HEK293 (cell line): ENCODE data around the gene SETD1A.

Source experiments
- GLIS2 ChIP-seq: fragments of 450-650 bp; formaldehyde crosslinking; IDR thresholded peaks from 2 replicates; pipeline ENCODE4 v1.5.1; 2016; ENCODE audit warnings: missing biosample characterization, missing genetic modification characterization
- KLF1 ChIP-seq: fragments of 450-650 bp; formaldehyde crosslinking; IDR thresholded peaks from 2 replicates; pipeline ENCODE4 v1.5.1; 2016; ENCODE audit warnings: missing biosample characterization, missing genetic modification characterization
- KLF7 ChIP-seq: fragments of 450-650 bp; formaldehyde crosslinking; IDR thresholded peaks from 2 replicates; pipeline ENCODE4 v1.5.1; 2016; ENCODE audit warnings: missing biosample characterization, missing genetic modification characterization, borderline replicate concordance
- SP2 ChIP-seq: fragments of 450-650 bp; formaldehyde crosslinking; IDR thresholded peaks from 2 replicates; pipeline ENCODE4 v1.5.1; 2016; ENCODE audit warnings: missing biosample characterization, missing genetic modification characterization
- SP3 ChIP-seq: fragments of 450-650 bp; formaldehyde crosslinking; IDR thresholded peaks from 2 replicates; pipeline ENCODE4 v1.5.1; 2016; ENCODE audit warnings: missing biosample characterization, missing genetic modification characterization
- TCF7L2 ChIP-seq: IDR thresholded peaks from 2 replicates; pipeline ENCODE4 v1.6.1; 2011; ENCODE audit warnings: low read depth, mild to moderate bottlenecking, inconsistent platforms, low read length, moderate library complexity, borderline replicate concordance
- YY1 ChIP-seq: fragments of 450-650 bp; formaldehyde crosslinking; IDR thresholded peaks from 2 replicates; pipeline ENCODE4 v1.5.1; 2018; ENCODE audit warnings: missing biosample characterization, missing genetic modification characterization
- ZBTB17 ChIP-seq: fragments of 450-650 bp; formaldehyde crosslinking; IDR thresholded peaks from 2 replicates; pipeline ENCODE4 v1.5.1; 2016; ENCODE audit warnings: missing biosample characterization, missing genetic modification characterization
- ZBTB21 ChIP-seq: fragments of 450-650 bp; formaldehyde crosslinking; IDR thresholded peaks from 2 replicates; pipeline ENCODE4 v1.5.1; 2017; ENCODE audit warnings: missing biosample characterization, missing genetic modification characterization
- ZBTB7A ChIP-seq: fragments of 450-650 bp; formaldehyde crosslinking; IDR thresholded peaks from 2 replicates; pipeline ENCODE4 v1.5.1; 2016; ENCODE audit warnings: low read depth, missing biosample characterization, missing genetic modification characterization
- ZFHX2 ChIP-seq: fragments of 450-650 bp; formaldehyde crosslinking; conservative IDR thresholded peaks from 2 replicates; pipeline ENCODE4 v1.5.1; 2016; ENCODE audit warnings: missing biosample characterization, missing genetic modification characterization
- ZFP69B ChIP-seq: fragments of 450-650 bp; formaldehyde crosslinking; IDR thresholded peaks from 2 replicates; pipeline ENCODE4 v1.5.1; 2016; ENCODE audit warnings: missing biosample characterization, missing genetic modification characterization
- ZNF133 ChIP-seq: fragments of 450-650 bp; formaldehyde crosslinking; IDR thresholded peaks from 2 replicates; pipeline ENCODE4 v1.5.1; 2016; ENCODE audit warnings: missing biosample characterization, missing genetic modification characterization
- ZNF24 ChIP-seq: fragments of 450-650 bp; formaldehyde crosslinking; IDR thresholded peaks from 2 replicates; pipeline ENCODE4 v1.5.1; 2016; ENCODE audit warnings: missing biosample characterization, missing genetic modification characterization
- ZNF341 ChIP-seq: fragments of 450-650 bp; formaldehyde crosslinking; IDR thresholded peaks from 2 replicates; pipeline ENCODE4; 2016; ENCODE audit warnings: low read depth, missing biosample characterization, missing genetic modification characterization
- ZNF350 ChIP-seq: fragments of 450-650 bp; formaldehyde crosslinking; IDR thresholded peaks from 2 replicates; pipeline ENCODE4 v1.5.0; 2017; ENCODE audit warnings: missing biosample characterization, mild to moderate bottlenecking, missing genetic modification characterization
- ZNF501 ChIP-seq: fragments of 450-650 bp; formaldehyde crosslinking; IDR thresholded peaks from 2 replicates; pipeline ENCODE4 v1.5.1; 2016; ENCODE audit warnings: missing biosample characterization, missing genetic modification characterization
- ZNF600 ChIP-seq: fragments of 450-650 bp; formaldehyde crosslinking; IDR thresholded peaks from 2 replicates; pipeline ENCODE4 v1.5.1; 2016; ENCODE audit warnings: missing biosample characterization, missing genetic modification characterization
- ZNF629 ChIP-seq: fragments of 450-650 bp; formaldehyde crosslinking; IDR thresholded peaks from 2 replicates; pipeline ENCODE4 v1.5.1; 2017; ENCODE audit warnings: missing biosample characterization, missing genetic modification characterization
- ZNF76 ChIP-seq: fragments of 450-650 bp; formaldehyde crosslinking; IDR thresholded peaks from 2 replicates; pipeline ENCODE4; 2016; ENCODE audit warnings: low read depth, missing biosample characterization, missing genetic modification characterization, borderline replicate concordance
- ZNF792 ChIP-seq: fragments of 450-650 bp; formaldehyde crosslinking; IDR thresholded peaks from 2 replicates; pipeline ENCODE4 v1.5.1; 2016; ENCODE audit warnings: missing biosample characterization, missing genetic modification characterization
- ZNF830 ChIP-seq: fragments of 450-650 bp; IDR thresholded peaks from 2 replicates; pipeline ENCODE4 v1.5.0; 2018; ENCODE audit warnings: missing biosample characterization, missing genetic modification characterization, low read depth, mild to moderate bottlenecking, moderate library complexity
- ZXDB ChIP-seq: fragments of 450-650 bp; formaldehyde crosslinking; IDR thresholded peaks from 2 replicates; pipeline ENCODE4 v1.5.1; 2016; ENCODE audit warnings: missing biosample characterization, missing genetic modification characterization
- TF ChIP-seq, protein P1 (sequence below): IDR thresholded peaks from 2 replicates; pipeline ENCODE4 v1.6.1; 2011; ENCODE audit warnings: mild to moderate bottlenecking, low read depth, low read length, borderline replicate concordance
- TF ChIP-seq, protein P2 (sequence below): fragments of 450-650 bp; formaldehyde crosslinking; IDR thresholded peaks from 2 replicates; pipeline ENCODE4 v1.5.1; 2017; ENCODE audit warnings: missing biosample characterization, missing genetic modification characterization
- TF ChIP-seq, protein P3 (sequence below): fragments of 450-650 bp; formaldehyde crosslinking; conservative IDR thresholded peaks from 2 replicates; pipeline ENCODE4 v1.5.1; 2016; ENCODE audit warnings: low read depth, missing biosample characterization, missing genetic modification characterization
- TF ChIP-seq, protein P4 (sequence below): fragments of 450-650 bp; formaldehyde crosslinking; optimal IDR thresholded peaks from 2 replicates; pipeline ENCODE3; 2016; ENCODE audit warnings: missing biosample characterization, mild to moderate bottlenecking, missing genetic modification characterization
- TF ChIP-seq, protein P5 (sequence below): fragments of 450-650 bp; formaldehyde crosslinking; IDR thresholded peaks from 2 replicates; pipeline ENCODE4 v1.5.1; 2016; ENCODE audit warnings: missing biosample characterization, missing genetic modification characterization
- TF ChIP-seq, protein P6 (sequence below): fragments of 450-650 bp; formaldehyde crosslinking; IDR thresholded peaks from 2 replicates; pipeline ENCODE4 v1.5.1; 2017; ENCODE audit warnings: missing biosample characterization, missing genetic modification characterization

SETD1A gene

DNA sequence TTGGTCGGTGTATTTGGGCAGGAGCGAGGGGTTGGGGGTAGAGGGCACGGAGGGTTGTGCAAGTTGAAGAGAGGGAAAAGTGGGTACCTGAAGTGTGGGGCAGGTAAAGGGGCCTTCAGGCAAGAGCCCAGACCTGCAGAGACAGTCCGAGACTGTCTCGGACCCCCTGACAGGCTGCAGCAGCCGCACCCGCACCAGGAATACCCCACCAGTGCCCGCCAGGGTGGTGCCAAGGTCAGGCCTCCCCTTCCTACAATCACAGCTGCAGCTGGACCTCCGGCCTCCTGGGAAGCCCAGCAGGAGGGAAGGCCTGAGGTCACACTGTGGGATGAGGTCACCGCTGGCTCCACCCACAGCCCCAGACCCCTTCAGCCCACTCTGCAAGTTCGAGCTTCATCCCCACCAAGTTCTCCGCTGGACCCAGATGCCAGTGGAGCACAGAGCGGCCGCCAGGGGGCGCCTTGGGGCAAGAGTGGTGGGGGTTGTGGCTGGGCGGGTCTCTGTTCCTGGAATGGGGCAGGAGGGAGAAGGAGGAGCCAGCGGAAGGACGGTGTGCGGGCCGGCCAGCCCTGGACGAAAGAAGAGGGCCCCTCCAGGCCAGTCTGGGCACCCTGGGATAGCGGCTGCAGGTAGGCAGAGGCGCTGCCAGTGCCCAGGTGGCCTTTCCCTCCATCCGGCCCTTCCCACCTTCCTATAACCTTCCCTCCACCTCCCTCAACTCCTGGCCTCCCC, 27.3 kb downstream of the SETD1A start, which contains the start of gene HSD3B7 (continued):
- TF ChIP-seq, protein P1, sequence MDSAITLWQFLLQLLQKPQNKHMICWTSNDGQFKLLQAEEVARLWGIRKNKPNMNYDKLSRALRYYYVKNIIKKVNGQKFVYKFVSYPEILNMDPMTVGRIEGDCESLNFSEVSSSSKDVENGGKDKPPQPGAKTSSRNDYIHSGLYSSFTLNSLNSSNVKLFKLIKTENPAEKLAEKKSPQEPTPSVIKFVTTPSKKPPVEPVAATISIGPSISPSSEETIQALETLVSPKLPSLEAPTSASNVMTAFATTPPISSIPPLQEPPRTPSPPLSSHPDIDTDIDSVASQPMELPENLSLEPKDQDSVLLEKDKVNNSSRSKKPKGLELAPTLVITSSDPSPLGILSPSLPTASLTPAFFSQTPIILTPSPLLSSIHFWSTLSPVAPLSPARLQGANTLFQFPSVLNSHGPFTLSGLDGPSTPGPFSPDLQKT: no peak
- peak; percentile 49; the same call in 1 of the 2 replicates for TF ChIP-seq ZNF341 (tag by site-specific recombination)
- TF ChIP-seq, protein P2, sequence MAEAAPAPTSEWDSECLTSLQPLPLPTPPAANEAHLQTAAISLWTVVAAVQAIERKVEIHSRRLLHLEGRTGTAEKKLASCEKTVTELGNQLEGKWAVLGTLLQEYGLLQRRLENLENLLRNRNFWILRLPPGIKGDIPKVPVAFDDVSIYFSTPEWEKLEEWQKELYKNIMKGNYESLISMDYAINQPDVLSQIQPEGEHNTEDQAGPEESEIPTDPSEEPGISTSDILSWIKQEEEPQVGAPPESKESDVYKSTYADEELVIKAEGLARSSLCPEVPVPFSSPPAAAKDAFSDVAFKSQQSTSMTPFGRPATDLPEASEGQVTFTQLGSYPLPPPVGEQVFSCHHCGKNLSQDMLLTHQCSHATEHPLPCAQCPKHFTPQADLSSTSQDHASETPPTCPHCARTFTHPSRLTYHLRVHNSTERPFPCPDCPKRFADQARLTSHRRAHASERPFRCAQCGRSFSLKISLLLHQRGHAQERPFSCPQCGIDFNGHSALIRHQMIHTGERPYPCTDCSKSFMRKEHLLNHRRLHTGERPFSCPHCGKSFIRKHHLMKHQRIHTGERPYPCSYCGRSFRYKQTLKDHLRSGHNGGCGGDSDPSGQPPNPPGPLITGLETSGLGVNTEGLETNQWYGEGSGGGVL (tag by site-specific recombination): peak; percentile 21; the same call in 1 of the 2 replicates
- peak; percentile 69 for TF ChIP-seq GLIS2 (tag by site-specific recombination)
- peak; percentile 21; the same call in 1 of the 2 replicates for TF ChIP-seq ZBTB7A (tag by site-specific recombination)
- no peak for TF ChIP-seq ZNF830 (tag by site-specific recombination)
- 0 out of 2 replicates have a peak, but pooled peaks have one; percentile 38 for TF ChIP-seq ZXDB (tag by site-specific recombination)
- TF ChIP-seq, protein P3, sequence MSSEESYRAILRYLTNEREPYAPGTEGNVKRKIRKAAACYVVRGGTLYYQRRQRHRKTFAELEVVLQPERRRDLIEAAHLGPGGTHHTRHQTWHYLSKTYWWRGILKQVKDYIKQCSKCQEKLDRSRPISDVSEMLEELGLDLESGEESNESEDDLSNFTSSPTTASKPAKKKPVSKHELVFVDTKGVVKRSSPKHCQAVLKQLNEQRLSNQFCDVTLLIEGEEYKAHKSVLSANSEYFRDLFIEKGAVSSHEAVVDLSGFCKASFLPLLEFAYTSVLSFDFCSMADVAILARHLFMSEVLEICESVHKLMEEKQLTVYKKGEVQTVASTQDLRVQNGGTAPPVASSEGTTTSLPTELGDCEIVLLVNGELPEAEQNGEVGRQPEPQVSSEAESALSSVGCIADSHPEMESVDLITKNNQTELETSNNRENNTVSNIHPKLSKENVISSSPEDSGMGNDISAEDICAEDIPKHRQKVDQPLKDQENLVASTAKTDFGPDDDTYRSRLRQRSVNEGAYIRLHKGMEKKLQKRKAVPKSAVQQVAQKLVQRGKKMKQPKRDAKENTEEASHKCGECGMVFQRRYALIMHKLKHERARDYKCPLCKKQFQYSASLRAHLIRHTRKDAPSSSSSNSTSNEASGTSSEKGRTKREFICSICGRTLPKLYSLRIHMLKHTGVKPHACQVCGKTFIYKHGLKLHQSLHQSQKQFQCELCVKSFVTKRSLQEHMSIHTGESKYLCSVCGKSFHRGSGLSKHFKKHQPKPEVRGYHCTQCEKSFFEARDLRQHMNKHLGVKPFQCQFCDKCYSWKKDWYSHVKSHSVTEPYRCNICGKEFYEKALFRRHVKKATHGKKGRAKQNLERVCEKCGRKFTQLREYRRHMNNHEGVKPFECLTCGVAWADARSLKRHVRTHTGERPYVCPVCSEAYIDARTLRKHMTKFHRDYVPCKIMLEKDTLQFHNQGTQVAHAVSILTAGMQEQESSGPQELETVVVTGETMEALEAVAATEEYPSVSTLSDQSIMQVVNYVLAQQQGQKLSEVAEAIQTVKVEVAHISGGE (tag by site-specific recombination): no peak
- no peak for TF ChIP-seq YY1 (tag by site-specific recombination)
- TF ChIP-seq, protein P4, sequence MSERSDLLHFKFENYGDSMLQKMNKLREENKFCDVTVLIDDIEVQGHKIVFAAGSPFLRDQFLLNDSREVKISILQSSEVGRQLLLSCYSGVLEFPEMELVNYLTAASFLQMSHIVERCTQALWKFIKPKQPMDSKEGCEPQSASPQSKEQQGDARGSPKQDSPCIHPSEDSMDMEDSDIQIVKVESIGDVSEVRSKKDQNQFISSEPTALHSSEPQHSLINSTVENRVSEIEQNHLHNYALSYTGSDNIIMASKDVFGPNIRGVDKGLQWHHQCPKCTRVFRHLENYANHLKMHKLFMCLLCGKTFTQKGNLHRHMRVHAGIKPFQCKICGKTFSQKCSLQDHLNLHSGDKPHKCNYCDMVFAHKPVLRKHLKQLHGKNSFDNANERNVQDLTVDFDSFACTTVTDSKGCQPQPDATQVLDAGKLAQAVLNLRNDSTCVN (tag by site-specific recombination): peak; percentile 17
- peak; percentile 69; the same call in 1 of the 2 replicates for TF ChIP-seq KLF7
- peak; percentile 9; the same call in 1 of the 2 replicates for TF ChIP-seq ZNF600 (tag by site-specific recombination)
- TF ChIP-seq, protein P5, sequence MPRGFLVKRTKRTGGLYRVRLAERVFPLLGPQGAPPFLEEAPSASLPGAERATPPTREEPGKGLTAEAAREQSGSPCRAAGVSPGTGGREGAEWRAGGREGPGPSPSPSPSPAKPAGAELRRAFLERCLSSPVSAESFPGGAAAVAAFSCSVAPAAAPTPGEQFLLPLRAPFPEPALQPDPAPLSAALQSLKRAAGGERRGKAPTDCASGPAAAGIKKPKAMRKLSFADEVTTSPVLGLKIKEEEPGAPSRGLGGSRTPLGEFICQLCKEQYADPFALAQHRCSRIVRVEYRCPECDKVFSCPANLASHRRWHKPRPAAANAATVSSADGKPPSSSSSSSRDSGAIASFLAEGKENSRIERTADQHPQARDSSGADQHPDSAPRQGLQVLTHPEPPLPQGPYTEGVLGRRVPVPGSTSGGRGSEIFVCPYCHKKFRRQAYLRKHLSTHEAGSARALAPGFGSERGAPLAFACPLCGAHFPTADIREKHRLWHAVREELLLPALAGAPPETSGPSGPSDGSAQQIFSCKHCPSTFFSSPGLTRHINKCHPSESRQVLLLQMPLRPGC (tag by site-specific recombination): 0 out of 2 replicates have a peak, but pooled peaks have one; percentile 26
- 0 out of 2 replicates have a peak, but pooled peaks have one; percentile 32 for TF ChIP-seq ZBTB21 (tag by site-specific recombination)
- TF ChIP-seq KLF1 (tag by site-specific recombination): peak; percentile 77
- no peak for TF ChIP-seq ZNF350 (tag by site-specific recombination)
- peak; percentile 78 for TF ChIP-seq ZNF629 (tag by site-specific recombination)
- peak; percentile 29; the same call in 1 of the 2 replicates for TF ChIP-seq ZNF76 (tag by site-specific recombination)
- peak; percentile 80 for TF ChIP-seq ZFHX2
- TF ChIP-seq SP3: peak; percentile 76
- TF ChIP-seq ZNF501 (tag by site-specific recombination): peak; percentile 45; the same call in 1 of the 2 replicates
- no peak for TF ChIP-seq TCF7L2
- TF ChIP-seq ZNF792 (tag by site-specific recombination): 0 out of 2 replicates have a peak, but pooled peaks have one; percentile 39
- no peak; the same call in 1 of the 2 replicates for TF ChIP-seq ZFP69B (tag by site-specific recombination)
- peak; percentile 96 for TF ChIP-seq ZBTB17 (tag by site-specific recombination)
- no peak for TF ChIP-seq ZNF24 (tag by site-specific recombination)
- peak; percentile 48 for TF ChIP-seq SP2 (tag by site-specific recombination)
- TF ChIP-seq, protein P6, sequence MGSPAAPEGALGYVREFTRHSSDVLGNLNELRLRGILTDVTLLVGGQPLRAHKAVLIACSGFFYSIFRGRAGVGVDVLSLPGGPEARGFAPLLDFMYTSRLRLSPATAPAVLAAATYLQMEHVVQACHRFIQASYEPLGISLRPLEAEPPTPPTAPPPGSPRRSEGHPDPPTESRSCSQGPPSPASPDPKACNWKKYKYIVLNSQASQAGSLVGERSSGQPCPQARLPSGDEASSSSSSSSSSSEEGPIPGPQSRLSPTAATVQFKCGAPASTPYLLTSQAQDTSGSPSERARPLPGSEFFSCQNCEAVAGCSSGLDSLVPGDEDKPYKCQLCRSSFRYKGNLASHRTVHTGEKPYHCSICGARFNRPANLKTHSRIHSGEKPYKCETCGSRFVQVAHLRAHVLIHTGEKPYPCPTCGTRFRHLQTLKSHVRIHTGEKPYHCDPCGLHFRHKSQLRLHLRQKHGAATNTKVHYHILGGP (tag by site-specific recombination): no peak
- TF ChIP-seq ZNF133: no peak; the same call in 1 of the 2 replicates
